ENCODE results near the gene DLG1. TPM values are rescaled to one million over a fixed set of nuclear protein-coding genes. Genes with fewer than 3 reads are reported as not detected.

Gene DLG1
- total RNA-seq, 2 experiments from 2014 or later = 48.9 to 95.1 TPM

- Histone ChIP-seq H3K27ac (ENCODE audit: low read depth, low read length, poor library complexity, severe bottlenecking) (no peak overlapping the region), H3K9me2 (ENCODE audit: insufficient read depth, low read length) (no peaks in the 10 kb centered on the region), H3K4me1 (ENCODE audit: insufficient read depth, low read length, poor library complexity, severe bottlenecking) (no peaks in the 10 kb centered on the region), H3K4me3 (ENCODE audit: low read depth, low read length, poor library complexity, severe bottlenecking) (no peak overlapping the region), H3K36me3 (ENCODE audit: insufficient read depth, low read length) (no peaks in the 10 kb centered on the region), H4K20me1 (ENCODE audit: insufficient read depth, low read length) (no peaks in the 10 kb centered on the region), H3K9me3 (ENCODE audit: low read length) (no peaks in the 10 kb centered on the region), H2AFZ (ENCODE audit: low read length) (no peak overlapping the region), H3K79me2 (ENCODE audit: insufficient read depth, low read depth, low read length) (no peaks in the 10 kb centered on the region), H3K4me2 (ENCODE audit: low read length) (no peak overlapping the region)
- ChIA-PET POLR2A (no interaction called here), CTCF (ENCODE audit: unreplicated experiment) (no interaction called here)
- intact Hi-C loops (cut with micrococcal nuclease; ENCODE audit: unreplicated experiment) = no loop called here
- BruUV-seq (replicated peaks) = no TSS peak
- TF ChIP-seq EZH2phosphoT487 (IDR thresholded peaks at IDR 0.05; ENCODE audit: borderline replicate concordance, low read depth, low read length) = no peak
- no peak for TF ChIP-seq CTCF (conservative IDR thresholded peaks at IDR 0.05; ENCODE audit: low read length)
- no peak for DNase-seq (ENCODE audit: low spot score)
Measured at GRCh38 chr3:197014942-197015575, 283.4 kb downstream of the DLG1 start.

GRCh38 chr3:197014024-197014423 lies 284.4 kb downstream of the DLG1 start:
- no peaks in the 10 kb centered on the region for H4K20me1 ChIP-seq (ENCODE audit: insufficient read depth, low read length)
- H3K4me1 ChIP-seq (ENCODE audit: insufficient read depth, low read length, poor library complexity, severe bottlenecking) = no peaks in the 10 kb centered on the region
- no peak overlapping the region for H3K4me2 ChIP-seq (ENCODE audit: low read length)
- POLR2A ChIA-PET = interaction anchor here (1.1 kb wide), 1 partner anchor 10 kb away, joined by 7 read pairs; no protein-coding TSS in a partner anchor
- no peaks in the 10 kb centered on the region for H3K36me3 ChIP-seq (ENCODE audit: insufficient read depth, low read length)
- intact Hi-C loops (cut with micrococcal nuclease; ENCODE audit: unreplicated experiment) = no loop called here
- BruUV-seq (replicated peaks) = no TSS peak
- H3K9me3 ChIP-seq (ENCODE audit: low read length) = no peaks in the 10 kb centered on the region
- no peak overlapping the region for H2AFZ ChIP-seq (ENCODE audit: low read length)
- CTCF ChIA-PET (ENCODE audit: unreplicated experiment) = no interaction called here
- no peak for DNase-seq (ENCODE audit: low spot score)
- no peak overlapping the region for H3K27ac ChIP-seq (ENCODE audit: low read depth, low read length, poor library complexity, severe bottlenecking)
- H3K9me2 ChIP-seq (ENCODE audit: insufficient read depth, low read length) = no peaks in the 10 kb centered on the region
- no peak for TF ChIP-seq CTCF (conservative IDR thresholded peaks at IDR 0.05; ENCODE audit: low read length)
- no peak for TF ChIP-seq EZH2phosphoT487 (IDR thresholded peaks at IDR 0.05; ENCODE audit: borderline replicate concordance, low read depth, low read length)
- H3K4me3 ChIP-seq (ENCODE audit: low read depth, low read length, poor library complexity, severe bottlenecking) = no peak overlapping the region
- no peaks in the 10 kb centered on the region for H3K79me2 ChIP-seq (ENCODE audit: insufficient read depth, low read depth, low read length)

GRCh38 chr3:197012540-197012883 lies 285.9 kb downstream of the DLG1 start:
- ChIA-PET POLR2A (no interaction called here), CTCF (ENCODE audit: unreplicated experiment) (no interaction called here)
- Histone ChIP-seq H3K9me3 (ENCODE audit: low read length) (no peaks in the 10 kb centered on the region), H3K4me2 (ENCODE audit: low read length) (no peak overlapping the region), H3K79me2 (ENCODE audit: insufficient read depth, low read depth, low read length) (no peaks in the 10 kb centered on the region), H3K27ac (ENCODE audit: low read depth, low read length, poor library complexity, severe bottlenecking) (no peak overlapping the region), H3K9me2 (ENCODE audit: insufficient read depth, low read length) (no peaks in the 10 kb centered on the region), H4K20me1 (ENCODE audit: insufficient read depth, low read length) (no peaks in the 10 kb centered on the region), H3K4me3 (ENCODE audit: low read depth, low read length, poor library complexity, severe bottlenecking) (no peak overlapping the region), H3K4me1 (ENCODE audit: insufficient read depth, low read length, poor library complexity, severe bottlenecking) (no peaks in the 10 kb centered on the region), H2AFZ (ENCODE audit: low read length) (no peak overlapping the region), H3K36me3 (ENCODE audit: insufficient read depth, low read length) (no peaks in the 10 kb centered on the region)
- no TSS peak for BruUV-seq (replicated peaks)
- TF ChIP-seq CTCF (conservative IDR thresholded peaks at IDR 0.05; ENCODE audit: low read length) (no peak), EZH2phosphoT487 (IDR thresholded peaks at IDR 0.05; ENCODE audit: borderline replicate concordance, low read depth, low read length) (no peak)
- intact Hi-C loops (cut with micrococcal nuclease; ENCODE audit: unreplicated experiment) = no loop called here
- no peak for DNase-seq (ENCODE audit: low spot score)
